NCI-H345 (cell line): ENCODE results near the gene DIP2C.

Experiments used
- DNase-seq: peaks from one replicate; lab custom pipeline; 2025; lab: John Stamatoyannopoulos, UW

Gene DIP2C

DNA sequence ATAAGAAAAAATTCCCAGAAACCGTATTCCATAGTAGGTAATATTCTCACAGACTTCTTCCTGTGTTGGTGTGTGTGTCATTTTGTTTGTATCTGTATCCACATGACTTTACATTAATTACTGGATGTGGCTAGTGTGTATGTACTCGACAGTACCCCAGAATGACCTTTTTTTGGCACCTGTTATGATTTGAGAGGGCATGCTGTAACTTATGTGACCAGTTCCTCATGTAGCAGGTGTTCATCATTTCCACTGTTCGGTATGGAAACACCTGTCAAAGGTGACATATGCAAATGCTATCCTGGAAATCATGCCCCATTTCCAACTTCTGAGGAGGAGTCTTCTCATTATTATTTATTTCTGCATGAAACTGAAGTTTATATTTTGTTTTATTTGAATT is 464.9 kb downstream of the DIP2C start:
- DNase-seq = no peak
